Measurements from ENCODE around the gene CCDC174. TPM values are rescaled to one million over a fixed set of nuclear protein-coding genes. Genes with fewer than 3 reads are reported as not detected.

The CCDC174 gene
- total and polyA plus RNA-seq, 10 of the 15 experiments (the other 5 are each of a cell fraction or from before 2014, with no cell fraction given) = 11.6 to 31.3 (median 19.1) TPM

DNA sequence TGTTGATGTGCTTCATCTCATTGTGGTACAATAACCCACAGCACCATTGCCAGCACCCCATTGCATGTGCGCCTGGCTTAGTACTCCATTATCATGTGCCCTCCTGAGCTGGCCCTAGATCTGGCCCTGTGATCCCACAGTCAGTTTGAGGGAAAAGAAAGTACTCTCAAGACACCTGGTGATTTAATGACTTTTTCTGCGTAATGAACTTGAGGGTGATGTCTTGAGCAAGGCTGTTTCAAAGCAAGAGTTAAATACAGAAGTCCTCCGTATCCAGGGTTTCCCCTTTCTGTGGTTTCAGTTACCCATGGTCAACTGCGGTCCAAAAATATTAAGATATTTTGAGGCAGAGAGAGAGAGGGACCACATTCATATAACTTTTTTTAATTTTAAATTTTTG, 39.7 kb downstream of the CCDC174 start (continued):
- TF ChIP-seq, protein P1, sequence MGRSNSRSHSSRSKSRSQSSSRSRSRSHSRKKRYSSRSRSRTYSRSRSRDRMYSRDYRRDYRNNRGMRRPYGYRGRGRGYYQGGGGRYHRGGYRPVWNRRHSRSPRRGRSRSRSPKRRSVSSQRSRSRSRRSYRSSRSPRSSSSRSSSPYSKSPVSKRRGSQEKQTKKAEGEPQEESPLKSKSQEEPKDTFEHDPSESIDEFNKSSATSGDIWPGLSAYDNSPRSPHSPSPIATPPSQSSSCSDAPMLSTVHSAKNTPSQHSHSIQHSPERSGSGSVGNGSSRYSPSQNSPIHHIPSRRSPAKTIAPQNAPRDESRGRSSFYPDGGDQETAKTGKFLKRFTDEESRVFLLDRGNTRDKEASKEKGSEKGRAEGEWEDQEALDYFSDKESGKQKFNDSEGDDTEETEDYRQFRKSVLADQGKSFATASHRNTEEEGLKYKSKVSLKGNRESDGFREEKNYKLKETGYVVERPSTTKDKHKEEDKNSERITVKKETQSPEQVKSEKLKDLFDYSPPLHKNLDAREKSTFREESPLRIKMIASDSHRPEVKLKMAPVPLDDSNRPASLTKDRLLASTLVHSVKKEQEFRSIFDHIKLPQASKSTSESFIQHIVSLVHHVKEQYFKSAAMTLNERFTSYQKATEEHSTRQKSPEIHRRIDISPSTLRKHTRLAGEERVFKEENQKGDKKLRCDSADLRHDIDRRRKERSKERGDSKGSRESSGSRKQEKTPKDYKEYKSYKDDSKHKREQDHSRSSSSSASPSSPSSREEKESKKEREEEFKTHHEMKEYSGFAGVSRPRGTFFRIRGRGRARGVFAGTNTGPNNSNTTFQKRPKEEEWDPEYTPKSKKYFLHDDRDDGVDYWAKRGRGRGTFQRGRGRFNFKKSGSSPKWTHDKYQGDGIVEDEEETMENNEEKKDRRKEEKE (IDR thresholded peaks at IDR 0.05) = no peak
- TF ChIP-seq MTA3 (IDR thresholded peaks at IDR 0.05; ENCODE audit: borderline replicate concordance, low read length) = peak; percentile 86; the same call in 1 of the 2 replicates
- no peak for TF ChIP-seq RAD21 (IDR thresholded peaks at IDR 0.05; ENCODE audit: insufficient read depth, low read depth, low read length)
- TF ChIP-seq, protein P2, sequence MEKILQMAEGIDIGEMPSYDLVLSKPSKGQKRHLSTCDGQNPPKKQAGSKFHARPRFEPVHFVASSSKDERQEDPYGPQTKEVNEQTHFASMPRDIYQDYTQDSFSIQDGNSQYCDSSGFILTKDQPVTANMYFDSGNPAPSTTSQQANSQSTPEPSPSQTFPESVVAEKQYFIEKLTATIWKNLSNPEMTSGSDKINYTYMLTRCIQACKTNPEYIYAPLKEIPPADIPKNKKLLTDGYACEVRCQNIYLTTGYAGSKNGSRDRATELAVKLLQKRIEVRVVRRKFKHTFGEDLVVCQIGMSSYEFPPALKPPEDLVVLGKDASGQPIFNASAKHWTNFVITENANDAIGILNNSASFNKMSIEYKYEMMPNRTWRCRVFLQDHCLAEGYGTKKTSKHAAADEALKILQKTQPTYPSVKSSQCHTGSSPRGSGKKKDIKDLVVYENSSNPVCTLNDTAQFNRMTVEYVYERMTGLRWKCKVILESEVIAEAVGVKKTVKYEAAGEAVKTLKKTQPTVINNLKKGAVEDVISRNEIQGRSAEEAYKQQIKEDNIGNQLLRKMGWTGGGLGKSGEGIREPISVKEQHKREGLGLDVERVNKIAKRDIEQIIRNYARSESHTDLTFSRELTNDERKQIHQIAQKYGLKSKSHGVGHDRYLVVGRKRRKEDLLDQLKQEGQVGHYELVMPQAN (conservative IDR thresholded peaks at IDR 0.05) = no peak
- TF ChIP-seq ZBED1 (IDR thresholded peaks at IDR 0.05; ENCODE audit: borderline replicate concordance) = no peak
- no peak for TF ChIP-seq SIX5 (IDR thresholded peaks at IDR 0.05; ENCODE audit: low read depth, low read length, severe bottlenecking)
- TF ChIP-seq CEBPB (IDR thresholded peaks at IDR 0.05; ENCODE audit: borderline replicate concordance in 1 of 2, low read depth in 2 of 2, low read length in 2 of 2) = no peak
- peak; percentile 94 for TF ChIP-seq MTA2 (IDR thresholded peaks at IDR 0.05; ENCODE audit: low read depth)
- peak; percentile 91 for TF ChIP-seq MEF2A (IDR thresholded peaks at IDR 0.05; ENCODE audit: insufficient read depth, low read depth, low read length)
- TF ChIP-seq CREB1 (IDR thresholded peaks at IDR 0.05; ENCODE audit: low read depth) = peak; percentile 85
- TF ChIP-seq ATF7 (IDR thresholded peaks at IDR 0.05; ENCODE audit: low read depth) = peak; percentile 65
- no peak for TF ChIP-seq KAT2A (conservative IDR thresholded peaks at IDR 0.05; ENCODE audit: control insufficient read depth, low read depth, low read length)
- TF ChIP-seq TCF3 (IDR thresholded peaks at IDR 0.05; ENCODE audit: borderline replicate concordance, insufficient read depth, low read depth, low read length) = peak; percentile 44; the same call in 1 of the 2 replicates
- no peak for TF ChIP-seq YBX1 (IDR thresholded peaks at IDR 0.05)
- TF ChIP-seq, protein P3, sequence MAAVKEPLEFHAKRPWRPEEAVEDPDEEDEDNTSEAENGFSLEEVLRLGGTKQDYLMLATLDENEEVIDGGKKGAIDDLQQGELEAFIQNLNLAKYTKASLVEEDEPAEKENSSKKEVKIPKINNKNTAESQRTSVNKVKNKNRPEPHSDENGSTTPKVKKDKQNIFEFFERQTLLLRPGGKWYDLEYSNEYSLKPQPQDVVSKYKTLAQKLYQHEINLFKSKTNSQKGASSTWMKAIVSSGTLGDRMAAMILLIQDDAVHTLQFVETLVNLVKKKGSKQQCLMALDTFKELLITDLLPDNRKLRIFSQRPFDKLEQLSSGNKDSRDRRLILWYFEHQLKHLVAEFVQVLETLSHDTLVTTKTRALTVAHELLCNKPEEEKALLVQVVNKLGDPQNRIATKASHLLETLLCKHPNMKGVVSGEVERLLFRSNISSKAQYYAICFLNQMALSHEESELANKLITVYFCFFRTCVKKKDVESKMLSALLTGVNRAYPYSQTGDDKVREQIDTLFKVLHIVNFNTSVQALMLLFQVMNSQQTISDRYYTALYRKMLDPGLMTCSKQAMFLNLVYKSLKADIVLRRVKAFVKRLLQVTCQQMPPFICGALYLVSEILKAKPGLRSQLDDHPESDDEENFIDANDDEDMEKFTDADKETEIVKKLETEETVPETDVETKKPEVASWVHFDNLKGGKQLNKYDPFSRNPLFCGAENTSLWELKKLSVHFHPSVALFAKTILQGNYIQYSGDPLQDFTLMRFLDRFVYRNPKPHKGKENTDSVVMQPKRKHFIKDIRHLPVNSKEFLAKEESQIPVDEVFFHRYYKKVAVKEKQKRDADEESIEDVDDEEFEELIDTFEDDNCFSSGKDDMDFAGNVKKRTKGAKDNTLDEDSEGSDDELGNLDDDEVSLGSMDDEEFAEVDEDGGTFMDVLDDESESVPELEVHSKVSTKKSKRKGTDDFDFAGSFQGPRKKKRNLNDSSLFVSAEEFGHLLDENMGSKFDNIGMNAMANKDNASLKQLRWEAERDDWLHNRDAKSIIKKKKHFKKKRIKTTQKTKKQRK (IDR thresholded peaks at IDR 0.05; ENCODE audit: low read depth, low read length) = no peak
- TF ChIP-seq FOXM1 (IDR thresholded peaks at IDR 0.05; ENCODE audit: low read depth, low read length) = peak; percentile 91
- TF ChIP-seq, protein P4, sequence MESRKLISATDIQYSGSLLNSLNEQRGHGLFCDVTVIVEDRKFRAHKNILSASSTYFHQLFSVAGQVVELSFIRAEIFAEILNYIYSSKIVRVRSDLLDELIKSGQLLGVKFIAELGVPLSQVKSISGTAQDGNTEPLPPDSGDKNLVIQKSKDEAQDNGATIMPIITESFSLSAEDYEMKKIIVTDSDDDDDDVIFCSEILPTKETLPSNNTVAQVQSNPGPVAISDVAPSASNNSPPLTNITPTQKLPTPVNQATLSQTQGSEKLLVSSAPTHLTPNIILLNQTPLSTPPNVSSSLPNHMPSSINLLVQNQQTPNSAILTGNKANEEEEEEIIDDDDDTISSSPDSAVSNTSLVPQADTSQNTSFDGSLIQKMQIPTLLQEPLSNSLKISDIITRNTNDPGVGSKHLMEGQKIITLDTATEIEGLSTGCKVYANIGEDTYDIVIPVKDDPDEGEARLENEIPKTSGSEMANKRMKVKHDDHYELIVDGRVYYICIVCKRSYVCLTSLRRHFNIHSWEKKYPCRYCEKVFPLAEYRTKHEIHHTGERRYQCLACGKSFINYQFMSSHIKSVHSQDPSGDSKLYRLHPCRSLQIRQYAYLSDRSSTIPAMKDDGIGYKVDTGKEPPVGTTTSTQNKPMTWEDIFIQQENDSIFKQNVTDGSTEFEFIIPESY (IDR thresholded peaks at IDR 0.05) = no peak
- TF ChIP-seq KDM1A (IDR thresholded peaks at IDR 0.05; ENCODE audit: borderline replicate concordance) = no peak
- no peak for TF ChIP-seq SUPT20H (IDR thresholded peaks at IDR 0.05; ENCODE audit: borderline replicate concordance, control insufficient read depth, low read depth, low read length)
